ENCODE data around the gene PLCD3. TPM values are rescaled to one million over a fixed set of nuclear protein-coding genes. Genes with fewer than 3 reads are reported as not detected.

Gene PLCD3
- total and polyA plus RNA-seq, 12 donors, result 5.8 to 246 (median 82.2) TPM

- WGBS, 4 donors, result 79 to 93% (median 82%) methylated on average over 5 of the region's 5 CpGs
- Histone ChIP-seq H3K4me3 (peak overlapping the region in 1 of 4 donors; percentile 52), H3K9me3 (replicated peaks in 1 of 3) (no peaks in the 10 kb centered on the region), H3K4me1 (replicated peaks in 1 of 2) (peaks cover 26 to 43% of the 10 kb centered on the region in 2 donors), H3K27me3 (no peaks in the 10 kb centered on the region), H3K27ac (peak overlapping the region; percentile 69 to 93 (median 83)), H3K36me3 (replicated peaks in 1 of 2) (peaks cover 0 to 10% of the 10 kb centered on the region in 2 donors)
- intact Hi-C loops (cut with DNase I), result no loop called here
- no peak for DNase-seq
- TF ChIP-seq POLR2A (IDR thresholded peaks at IDR 0.05), result no peak
- TF ChIP-seq, protein P1, sequence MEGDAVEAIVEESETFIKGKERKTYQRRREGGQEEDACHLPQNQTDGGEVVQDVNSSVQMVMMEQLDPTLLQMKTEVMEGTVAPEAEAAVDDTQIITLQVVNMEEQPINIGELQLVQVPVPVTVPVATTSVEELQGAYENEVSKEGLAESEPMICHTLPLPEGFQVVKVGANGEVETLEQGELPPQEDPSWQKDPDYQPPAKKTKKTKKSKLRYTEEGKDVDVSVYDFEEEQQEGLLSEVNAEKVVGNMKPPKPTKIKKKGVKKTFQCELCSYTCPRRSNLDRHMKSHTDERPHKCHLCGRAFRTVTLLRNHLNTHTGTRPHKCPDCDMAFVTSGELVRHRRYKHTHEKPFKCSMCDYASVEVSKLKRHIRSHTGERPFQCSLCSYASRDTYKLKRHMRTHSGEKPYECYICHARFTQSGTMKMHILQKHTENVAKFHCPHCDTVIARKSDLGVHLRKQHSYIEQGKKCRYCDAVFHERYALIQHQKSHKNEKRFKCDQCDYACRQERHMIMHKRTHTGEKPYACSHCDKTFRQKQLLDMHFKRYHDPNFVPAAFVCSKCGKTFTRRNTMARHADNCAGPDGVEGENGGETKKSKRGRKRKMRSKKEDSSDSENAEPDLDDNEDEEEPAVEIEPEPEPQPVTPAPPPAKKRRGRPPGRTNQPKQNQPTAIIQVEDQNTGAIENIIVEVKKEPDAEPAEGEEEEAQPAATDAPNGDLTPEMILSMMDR (IDR thresholded peaks at IDR 0.05), result no peak
Measured at GRCh38 chr17:45172232-45172540, 39.9 kb upstream of the PLCD3 start.

DNA sequence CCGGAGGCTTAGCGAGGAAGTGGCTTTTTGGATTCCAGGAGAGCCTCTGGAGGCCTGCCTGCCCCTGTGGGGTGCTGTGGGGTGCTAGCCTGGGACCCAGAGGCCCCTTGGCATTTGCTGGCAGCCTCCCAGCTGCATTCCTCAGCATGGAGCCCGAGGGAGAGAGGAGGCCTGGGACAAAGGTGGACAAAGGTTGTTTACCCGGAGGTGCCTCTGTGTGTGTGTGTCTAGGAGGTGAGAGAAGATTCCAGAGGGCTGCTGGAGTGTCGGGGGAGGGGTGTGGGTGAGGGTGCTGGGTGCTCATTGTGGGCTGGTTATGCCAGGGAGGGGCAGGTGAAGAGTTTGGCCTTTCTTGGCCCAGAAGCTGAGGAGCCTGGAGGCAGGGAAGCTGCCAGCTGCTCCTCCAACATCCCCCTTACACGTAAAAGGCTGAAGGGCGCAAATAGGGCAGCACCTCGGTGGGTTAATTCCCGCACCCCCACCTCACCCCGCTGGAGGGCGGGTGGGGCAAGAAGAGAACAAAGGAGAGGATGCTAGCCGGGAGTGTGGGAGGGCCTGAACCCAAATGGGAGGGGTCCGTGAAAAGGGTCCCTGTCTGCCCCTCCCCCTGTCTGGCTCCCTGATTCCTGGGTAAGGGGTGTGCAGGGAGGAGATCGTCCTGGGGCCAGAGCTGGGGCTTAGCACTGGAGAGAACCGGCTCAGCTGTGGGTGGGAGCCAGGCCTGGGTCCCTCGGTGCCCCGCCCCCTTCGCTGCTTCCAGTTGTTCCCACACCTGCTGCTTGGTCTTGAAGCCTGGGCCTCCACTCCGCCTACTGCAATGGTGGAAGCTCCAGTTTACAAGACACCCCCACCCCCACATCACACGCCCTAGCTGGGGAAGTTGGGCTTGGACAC lies 39.3 kb upstream of the PLCD3 start:
- peak overlapping the region; percentile 69 to 93 (median 83) for H3K27ac ChIP-seq
- peak in 3 of 7 donors; percentile 36 to 43 (median 36) for DNase-seq
- intact Hi-C loops (cut with DNase I), result no loop called here
- peaks cover 26 to 43% of the 10 kb centered on the region in 2 donors for H3K4me1 ChIP-seq (replicated peaks in 1 of 2)
- peaks cover 0 to 10% of the 10 kb centered on the region in 2 donors for H3K36me3 ChIP-seq (replicated peaks in 1 of 2)
- TF ChIP-seq POLR2A (IDR thresholded peaks at IDR 0.05), result no peak
- TF ChIP-seq, protein P1 (IDR thresholded peaks at IDR 0.05), result no peak
- no peaks in the 10 kb centered on the region for H3K9me3 ChIP-seq (replicated peaks in 1 of 3)
- peak overlapping the region in 1 of 4 donors; percentile 52 for H3K4me3 ChIP-seq
- WGBS, 4 donors, result 54 to 68% (median 62%) methylated on average over 15 to 20 of the region's 20 CpGs
- no peaks in the 10 kb centered on the region for H3K27me3 ChIP-seq

- Histone ChIP-seq H3K27me3 (no peaks in the 10 kb centered on the region), H3K36me3 (replicated peaks in 1 of 2) (peaks cover 0 to 10% of the 10 kb centered on the region in 2 donors), H3K4me3 (peak overlapping the region in 1 of 4 donors; percentile 52), H3K4me1 (replicated peaks in 1 of 2) (peaks cover 23 to 37% of the 10 kb centered on the region in 2 donors), H3K27ac (peak overlapping the region in 4 of 5 donors; percentile 76 to 93 (median 84)), H3K9me3 (replicated peaks in 1 of 3) (no peaks in the 10 kb centered on the region)
- intact Hi-C loops (cut with DNase I), result no loop called here
- 43 to 49% (median 46%) methylated on average over 4 to 5 of the region's 5 CpGs for WGBS, 4 donors
- TF ChIP-seq, protein P1 (IDR thresholded peaks at IDR 0.05), result no peak
- TF ChIP-seq POLR2A (IDR thresholded peaks at IDR 0.05), result no peak
- peak; percentile 70 to 94 (median 89) for DNase-seq
Measured at GRCh38 chr17:45170931-45171337, 38.6 kb upstream of the PLCD3 start.

- no peaks in the 10 kb centered on the region for H3K9me3 ChIP-seq (replicated peaks in 1 of 3)
- peak overlapping the region in 4 of 5 donors; percentile 11 to 93 (median 72) for H3K27ac ChIP-seq
- H3K36me3 ChIP-seq (replicated peaks in 1 of 2), result peaks cover 0 to 10% of the 10 kb centered on the region in 2 donors
- WGBS, 4 donors, result 80 to 92% (median 86%) methylated on average over 12 of the region's 12 CpGs
- H3K4me1 ChIP-seq (replicated peaks in 1 of 2), result peaks cover 22 to 32% of the 10 kb centered on the region in 2 donors
- intact Hi-C loops (cut with DNase I), result no loop called here
- TF ChIP-seq, protein P1 (IDR thresholded peaks at IDR 0.05), result no peak
- no peak for TF ChIP-seq POLR2A (IDR thresholded peaks at IDR 0.05)
- no peaks in the 10 kb centered on the region for H3K27me3 ChIP-seq
- DNase-seq, result no peak
- H3K4me3 ChIP-seq, result no peak overlapping the region
Measured at GRCh38 chr17:45170280-45170930, 38.1 kb upstream of the PLCD3 start.

Measured in adrenal gland (tissue), 12 donors.